AG10803 (cell line): ENCODE results near the gene PACRG.
A peak's percentile ranks its signal among the peaks of the same experiment; 100 is the strongest.

Experiments used
- DNase-seq: peaks from one replicate; pipeline ENCODE4 v3.0.0; 2010; ENCODE audit warnings: low read depth
- H3K4me3 ChIP-seq: 2 replicates; pipeline ENCODE4 v1.5.1; 2011; ENCODE audit warnings: mild to moderate bottlenecking, low read length, control low read depth
- TF ChIP-seq, protein P1 (sequence below): conservative IDR thresholded peaks from 2 replicates; pipeline ENCODE4 v1.5.1; 2011; ENCODE audit warnings: mild to moderate bottlenecking, low read length, control low read depth, inconsistent platforms

PACRG gene

GRCh38 chr6:163077134-163077533, 349.4 kb downstream of the PACRG start:
- TF ChIP-seq, protein P1, sequence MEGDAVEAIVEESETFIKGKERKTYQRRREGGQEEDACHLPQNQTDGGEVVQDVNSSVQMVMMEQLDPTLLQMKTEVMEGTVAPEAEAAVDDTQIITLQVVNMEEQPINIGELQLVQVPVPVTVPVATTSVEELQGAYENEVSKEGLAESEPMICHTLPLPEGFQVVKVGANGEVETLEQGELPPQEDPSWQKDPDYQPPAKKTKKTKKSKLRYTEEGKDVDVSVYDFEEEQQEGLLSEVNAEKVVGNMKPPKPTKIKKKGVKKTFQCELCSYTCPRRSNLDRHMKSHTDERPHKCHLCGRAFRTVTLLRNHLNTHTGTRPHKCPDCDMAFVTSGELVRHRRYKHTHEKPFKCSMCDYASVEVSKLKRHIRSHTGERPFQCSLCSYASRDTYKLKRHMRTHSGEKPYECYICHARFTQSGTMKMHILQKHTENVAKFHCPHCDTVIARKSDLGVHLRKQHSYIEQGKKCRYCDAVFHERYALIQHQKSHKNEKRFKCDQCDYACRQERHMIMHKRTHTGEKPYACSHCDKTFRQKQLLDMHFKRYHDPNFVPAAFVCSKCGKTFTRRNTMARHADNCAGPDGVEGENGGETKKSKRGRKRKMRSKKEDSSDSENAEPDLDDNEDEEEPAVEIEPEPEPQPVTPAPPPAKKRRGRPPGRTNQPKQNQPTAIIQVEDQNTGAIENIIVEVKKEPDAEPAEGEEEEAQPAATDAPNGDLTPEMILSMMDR: no peak
- no peak overlapping the region for H3K4me3 ChIP-seq
- DNase-seq: no peak

GRCh38 chr6:163078712-163079111, 350.9 kb downstream of the PACRG start:
- TF ChIP-seq, protein P1: no peak
- no peak for DNase-seq
- no peak overlapping the region for H3K4me3 ChIP-seq

DNA sequence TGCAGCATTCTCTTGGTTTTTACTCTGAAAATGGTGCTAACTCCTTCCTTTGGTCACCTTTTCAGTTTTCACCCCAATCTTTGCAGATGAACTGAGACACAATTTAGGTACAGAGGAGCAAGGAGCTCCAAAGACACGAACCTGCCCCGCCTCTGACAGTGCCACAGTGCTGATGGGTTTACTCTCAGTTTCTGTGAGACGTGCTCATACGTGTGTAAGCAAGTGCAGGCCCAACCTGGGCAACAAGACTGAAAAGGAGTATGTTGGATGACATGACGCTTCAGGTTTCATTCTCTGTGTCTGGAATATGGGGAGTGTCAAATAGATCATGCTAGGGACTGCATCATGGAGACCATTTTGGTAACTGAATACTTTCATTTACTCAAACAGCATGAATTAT, 352.5 kb downstream of the PACRG start:
- TF ChIP-seq, protein P1: no peak
- no peak for DNase-seq

DNA sequence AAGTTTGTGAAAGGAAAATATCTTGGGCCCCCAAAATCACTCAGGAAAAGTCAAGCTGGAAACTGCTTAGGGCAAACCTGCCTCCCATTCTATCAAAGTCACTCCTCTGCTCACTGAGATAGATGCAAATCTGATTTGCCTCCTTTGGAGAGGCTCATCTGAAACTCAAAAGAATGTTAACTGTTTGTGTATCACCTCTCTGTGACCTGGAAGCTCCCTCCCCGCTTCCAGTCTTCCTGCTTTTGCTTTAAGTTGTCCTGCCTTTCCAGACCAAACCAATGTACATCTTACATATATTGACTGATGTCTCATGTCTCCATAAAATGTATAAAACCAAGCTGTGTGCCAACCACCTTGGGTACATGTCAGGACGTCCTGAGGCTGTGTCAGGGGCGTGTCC, 355.4 kb downstream of the PACRG start:
- H3K4me3 ChIP-seq: no peak overlapping the region
- TF ChIP-seq, protein P1: no peak
- DNase-seq: no peak

More for the DNA sequence above, 352.5 kb downstream of the PACRG start:
- H3K4me3 ChIP-seq: no peak overlapping the region

- no peak overlapping the region for H3K4me3 ChIP-seq
- DNase-seq: no peak
- TF ChIP-seq, protein P1: no peak
Observed at GRCh38 chr6:163085426-163085825, 357.7 kb downstream of the PACRG start.

GRCh38 chr6:163085861-163086623, 358.3 kb downstream of the PACRG start:
- TF ChIP-seq, protein P1: no peak
- no peak overlapping the region for H3K4me3 ChIP-seq
- no peak for DNase-seq

DNA sequence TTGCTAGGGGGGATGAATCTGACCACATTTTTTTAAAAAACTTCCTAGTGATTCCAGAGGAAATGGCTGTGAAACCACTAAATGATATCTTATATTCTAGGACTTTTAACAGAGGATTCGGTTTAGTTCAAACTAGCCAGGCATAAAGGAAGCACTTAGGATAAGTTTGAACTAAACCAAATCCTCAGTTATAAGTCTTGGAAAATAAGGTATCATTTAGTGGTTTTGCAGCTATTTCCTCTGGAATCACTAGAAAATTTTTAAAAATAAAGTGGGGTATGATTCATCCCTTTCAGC, 358.8 kb downstream of the PACRG start:
- peak; percentile 0 for DNase-seq
- TF ChIP-seq, protein P1: no peak
- H3K4me3 ChIP-seq: no peak overlapping the region
